HG03342 (cell line): ENCODE results near the gene PLCB4.

Experiments used
- ATAC-seq: cut with Tn5 transposase; IDR thresholded peaks from one replicate; pipeline ENCODE4 v1.9.1; 2021; ENCODE audit warnings: mild to moderate bottlenecking, moderate library complexity; ENCODE audit not compliant: unreplicated experiment

Gene PLCB4

DNA sequence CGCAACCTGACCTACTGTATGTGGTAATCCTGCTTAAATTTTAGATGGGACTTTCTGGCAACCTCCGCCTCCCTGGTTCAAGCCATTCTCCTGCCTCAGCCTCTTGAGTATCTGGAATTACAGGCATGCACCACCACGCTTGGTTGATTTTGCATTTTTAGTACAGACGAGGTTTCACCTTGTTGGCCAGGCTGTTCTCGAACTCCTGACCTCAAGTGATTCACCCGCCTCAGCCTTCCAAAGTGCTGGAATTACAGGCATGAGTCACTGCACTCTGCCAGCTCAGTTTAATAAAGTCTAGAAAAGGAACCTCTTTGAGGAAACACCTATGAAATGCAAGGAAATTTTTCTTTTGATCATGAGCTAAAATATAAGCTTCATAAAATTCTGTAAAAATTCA lies 9.0 kb upstream of the PLCB4 start:
- ATAC-seq: no peak

GRCh38 chr20:9061434-9061833 lies 7.5 kb upstream of the PLCB4 start:
- ATAC-seq: no peak

GRCh38 chr20:9062066-9062465 lies 6.8 kb upstream of the PLCB4 start:
- no peak for ATAC-seq

- no peak for ATAC-seq
These were observed 2.7 kb upstream of the PLCB4 start for GRCh38 chr20:9066191-9066590.

- no peak for ATAC-seq
These were observed 570 bp upstream of the PLCB4 start for GRCh38 chr20:9068233-9068801.

DNA sequence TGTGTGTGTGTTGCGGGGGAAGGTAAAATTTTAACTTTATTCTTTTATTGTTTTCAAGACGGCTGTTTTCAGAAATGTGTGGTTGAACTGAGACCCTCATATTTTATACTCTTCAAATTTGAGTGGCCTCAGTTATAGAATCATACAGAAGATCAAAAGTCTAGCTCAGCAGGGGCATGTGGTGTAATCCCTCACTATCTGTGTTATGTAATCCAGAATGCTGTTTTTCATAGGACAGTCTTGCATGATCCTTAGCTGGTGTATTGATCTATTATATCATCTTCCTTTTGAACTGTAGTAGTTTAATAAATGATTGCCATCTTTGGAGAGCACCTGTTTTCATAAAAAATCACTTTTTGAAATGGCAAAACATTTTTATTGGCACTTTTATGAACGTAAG lies 1.4 kb downstream of the PLCB4 start:
- no peak for ATAC-seq

DNA sequence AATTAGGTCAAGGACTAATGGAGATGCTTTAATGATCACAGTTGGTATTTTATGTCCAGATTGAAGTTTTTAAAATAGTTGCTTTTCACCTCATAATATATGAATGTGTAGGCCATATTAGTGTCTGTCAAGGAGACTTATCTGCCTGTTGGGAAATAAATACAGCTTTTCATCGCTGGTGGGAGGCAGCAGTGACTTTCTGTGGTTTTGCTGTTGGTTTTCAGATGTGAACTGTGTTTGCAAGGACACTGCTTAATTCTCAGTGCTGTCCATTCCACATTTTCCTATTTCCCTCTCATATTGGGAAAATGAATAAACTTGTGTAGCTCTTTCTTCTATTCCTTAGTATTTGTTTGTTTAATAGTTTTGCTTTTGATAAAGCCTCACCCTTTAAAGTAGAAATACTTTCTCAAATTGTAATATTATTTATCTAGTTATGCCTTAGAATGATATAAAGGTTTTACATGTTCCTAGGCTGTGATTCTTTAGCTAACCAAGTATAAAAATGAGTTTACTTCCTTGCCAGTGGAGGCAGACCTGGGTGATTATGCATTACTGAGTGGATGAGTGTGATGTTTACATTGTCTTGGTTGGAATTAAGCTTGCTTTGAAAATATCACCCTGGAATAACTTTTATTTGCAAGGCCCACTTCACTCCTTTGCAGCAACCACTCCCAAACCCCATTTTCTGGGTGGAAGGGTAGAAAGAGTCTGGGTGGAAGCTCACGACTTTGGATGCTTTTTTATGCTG lies 3.3 kb downstream of the PLCB4 start:
- no peak for ATAC-seq

- ATAC-seq: no peak
These were observed 4.1 kb downstream of the PLCB4 start for GRCh38 chr20:9072861-9073500.

DNA sequence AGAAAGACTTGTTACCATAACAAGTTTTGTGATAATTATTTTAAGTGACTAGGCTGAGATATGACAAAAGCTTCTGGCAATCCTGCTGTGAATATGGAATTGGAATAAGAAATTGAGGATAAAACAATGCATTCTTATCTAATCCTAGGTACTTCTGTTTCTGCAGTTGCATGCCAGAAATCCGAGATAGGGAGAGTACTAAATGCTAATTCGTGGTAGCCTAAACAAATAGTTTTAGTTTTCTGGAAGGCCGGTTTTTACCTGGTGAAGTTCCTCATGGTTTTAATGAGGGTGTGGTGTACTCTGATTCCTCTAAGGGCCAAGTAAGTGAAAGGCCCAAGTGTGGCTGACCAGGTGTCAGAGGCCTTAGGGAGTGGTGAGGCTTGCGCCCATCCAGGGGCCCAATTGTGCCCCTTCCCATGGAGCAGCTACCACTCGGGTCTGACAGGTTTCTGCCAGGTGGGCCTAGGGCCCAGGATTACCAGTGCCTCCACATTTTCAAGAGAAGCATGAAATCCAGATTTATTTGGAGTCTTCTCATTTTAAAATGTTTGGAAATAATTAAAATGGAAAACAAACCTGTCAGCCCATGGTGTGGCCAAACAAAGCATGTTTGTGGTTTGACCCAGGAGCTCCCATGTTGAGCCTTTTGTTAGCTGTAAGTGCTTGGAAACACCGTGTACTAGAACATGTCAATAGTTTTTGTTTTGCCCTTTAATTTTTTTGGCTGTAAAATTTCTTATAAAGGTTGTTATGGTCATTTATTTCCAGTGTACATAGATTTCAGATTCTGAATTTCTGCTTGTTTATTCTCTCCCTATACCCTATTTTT lies 6.6 kb downstream of the PLCB4 start:
- no peak for ATAC-seq

- ATAC-seq: no peak
These were observed 7.6 kb downstream of the PLCB4 start for GRCh38 chr20:9076440-9076839.

- ATAC-seq: no peak
These were observed 10.2 kb downstream of the PLCB4 start for GRCh38 chr20:9078826-9079731.

DNA sequence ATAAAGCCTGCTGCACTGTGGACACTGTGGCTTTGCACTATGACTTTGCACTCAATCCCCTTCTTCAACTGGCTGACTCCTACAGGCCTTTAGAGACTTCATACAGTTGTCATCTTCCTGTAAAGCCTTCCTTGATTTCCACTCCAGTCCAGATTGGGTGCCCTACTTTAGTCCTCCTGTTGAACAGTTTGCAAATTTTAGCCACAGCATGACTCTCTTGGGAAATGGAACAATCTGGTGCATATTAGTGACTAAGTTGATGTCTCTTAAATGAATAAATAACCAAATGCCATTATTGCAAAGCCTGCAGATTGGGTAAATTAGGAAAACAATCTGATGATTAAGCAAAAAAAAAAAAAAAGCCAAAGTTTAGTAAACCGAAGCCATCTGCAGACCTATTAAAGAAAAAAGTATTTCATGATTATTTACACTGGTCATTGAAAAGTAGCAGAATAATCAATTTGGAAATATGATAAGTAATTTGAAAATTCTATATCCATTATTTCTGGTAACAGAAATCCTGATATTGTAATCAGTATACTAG lies 12.6 kb downstream of the PLCB4 start:
- no peak for ATAC-seq

GRCh38 chr20:9082741-9083140 lies 13.9 kb downstream of the PLCB4 start:
- ATAC-seq: no peak

DNA sequence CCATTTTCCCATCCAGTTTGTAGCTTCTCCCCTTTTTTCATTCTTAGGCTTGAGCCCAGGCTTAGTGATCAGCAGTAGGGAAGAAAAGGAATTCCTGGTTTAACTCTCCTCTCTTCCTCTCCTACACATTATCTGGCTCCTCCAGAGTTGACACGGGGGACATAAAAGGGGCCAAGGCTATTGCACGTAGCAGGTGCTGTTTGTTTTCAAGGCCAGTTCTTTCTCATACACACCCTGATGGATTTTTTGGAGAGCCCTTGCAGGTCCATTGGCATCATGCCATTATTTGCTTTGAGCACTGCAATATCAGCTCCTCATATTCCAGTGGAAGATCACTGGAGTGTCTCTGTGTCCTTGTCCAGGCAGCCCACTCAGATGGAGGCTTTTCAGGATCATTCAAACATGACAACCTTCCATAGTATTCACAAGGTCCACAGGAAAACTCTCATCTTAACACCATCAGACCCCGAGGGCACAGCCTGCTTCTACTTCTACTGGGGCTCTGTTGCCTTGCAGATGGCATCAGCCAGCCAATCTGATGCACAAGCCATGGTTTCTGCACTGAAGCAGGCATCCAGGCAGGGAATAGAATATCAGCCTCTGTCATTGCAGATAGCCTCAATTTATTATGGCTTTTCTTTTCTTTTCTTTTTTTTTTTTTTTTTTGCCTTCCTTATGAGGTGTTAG lies 18.8 kb downstream of the PLCB4 start:
- ATAC-seq: no peak

- ATAC-seq: no peak
These were observed 19.7 kb downstream of the PLCB4 start for GRCh38 chr20:9088556-9088955.

DNA sequence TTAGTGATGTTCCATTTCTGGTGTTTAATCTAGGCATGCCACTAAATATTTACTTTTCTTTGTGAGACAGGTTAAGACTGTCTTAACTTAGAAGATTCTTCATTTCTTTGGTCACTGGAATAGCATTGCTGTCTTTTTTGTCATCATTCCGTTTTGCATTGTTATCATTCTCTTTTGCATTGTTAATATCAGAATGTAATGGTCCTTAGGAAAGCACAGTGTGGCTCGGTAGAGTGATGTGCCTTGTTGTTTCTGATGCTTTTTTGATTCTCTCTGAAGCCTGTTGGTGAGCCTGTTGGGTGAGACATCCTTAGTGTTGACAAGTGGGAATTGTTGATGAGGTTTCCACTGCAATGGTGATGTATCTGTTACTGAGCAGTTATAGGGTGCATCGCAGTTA lies 23.2 kb downstream of the PLCB4 start:
- ATAC-seq: no peak

- no peak for ATAC-seq
These were observed 23.8 kb downstream of the PLCB4 start for GRCh38 chr20:9092655-9093054.

GRCh38 chr20:9093218-9093957 lies 24.5 kb downstream of the PLCB4 start:
- ATAC-seq: no peak

DNA sequence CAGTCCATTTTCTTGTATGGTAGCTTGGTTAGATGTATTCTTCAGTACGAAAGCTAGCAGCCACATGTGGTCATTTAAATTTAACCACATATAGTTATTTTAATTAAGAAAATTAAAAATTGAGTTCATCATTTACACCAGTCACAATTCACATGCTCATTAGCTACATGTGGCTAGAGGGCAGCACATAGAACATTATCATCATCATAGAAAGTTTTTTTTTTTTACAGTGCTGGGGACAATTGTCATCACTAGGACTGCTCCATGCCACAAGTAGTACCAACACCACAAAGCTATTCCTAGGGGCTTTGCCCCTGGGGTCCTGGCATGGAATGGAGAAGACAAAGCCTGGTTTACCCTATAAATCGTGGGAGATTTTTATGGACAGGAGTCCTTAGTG lies 30.5 kb downstream of the PLCB4 start:
- ATAC-seq: no peak
